ENCODE results near the gene AP2A2.

The AP2A2 gene

GRCh38 chr11:940496-941135 lies 14.9 kb downstream of the AP2A2 start:
- H3K4me3 ChIP-seq (ENCODE audit: low read depth, low read length): no peak overlapping the region
- TF ChIP-seq CTCF (IDR thresholded peaks at IDR 0.05; ENCODE audit: low read depth, low read length, missing control alignments): no peak
- DNase-seq (ENCODE audit: low read depth): no peak

- no peak for TF ChIP-seq CTCF (IDR thresholded peaks at IDR 0.05; ENCODE audit: low read depth, low read length, missing control alignments)
- DNase-seq (ENCODE audit: low read depth): no peak
- no peak overlapping the region for H3K4me3 ChIP-seq (ENCODE audit: low read depth, low read length)
These were observed 17.2 kb downstream of the AP2A2 start for GRCh38 chr11:942823-943222.

- H3K4me3 ChIP-seq (ENCODE audit: low read depth, low read length): no peak overlapping the region
- TF ChIP-seq CTCF (IDR thresholded peaks at IDR 0.05; ENCODE audit: low read depth, low read length, missing control alignments): no peak
- DNase-seq (ENCODE audit: low read depth): no peak
These were observed 19.2 kb downstream of the AP2A2 start for GRCh38 chr11:944711-945470.

GRCh38 chr11:945986-946385 lies 20.3 kb downstream of the AP2A2 start:
- TF ChIP-seq CTCF (IDR thresholded peaks at IDR 0.05; ENCODE audit: low read depth, low read length, missing control alignments): no peak
- no peak for DNase-seq (ENCODE audit: low read depth)
- no peak overlapping the region for H3K4me3 ChIP-seq (ENCODE audit: low read depth, low read length)

GRCh38 chr11:947744-948143 lies 22.1 kb downstream of the AP2A2 start:
- TF ChIP-seq CTCF (IDR thresholded peaks at IDR 0.05; ENCODE audit: low read depth, low read length, missing control alignments): no peak
- DNase-seq (ENCODE audit: low read depth): no peak
- H3K4me3 ChIP-seq (ENCODE audit: low read depth, low read length): no peak overlapping the region

GRCh38 chr11:951507-951906 lies 25.8 kb downstream of the AP2A2 start:
- H3K4me3 ChIP-seq (ENCODE audit: low read depth, low read length): no peak overlapping the region
- no peak for TF ChIP-seq CTCF (IDR thresholded peaks at IDR 0.05; ENCODE audit: low read depth, low read length, missing control alignments)
- DNase-seq (ENCODE audit: low read depth): no peak
